Measurements from ENCODE around the gene IGFL2. TPM values are rescaled to one million over a fixed set of nuclear protein-coding genes. Genes with fewer than 3 reads are reported as not detected.

IGFL2 gene
- polyA plus RNA-seq, 1 donor: 0.36 TPM

- no peaks in the 10 kb centered on the region for H3K36me3 ChIP-seq (ENCODE audit: control insufficient read depth, insufficient read depth, low read length)
- WGBS (ENCODE audit: insufficient coverage, low lambda C conversion rate): no CpG with 5 or more reads among the region's 3 CpGs
- H3K9me3 ChIP-seq (ENCODE audit: control insufficient read depth, low read depth, low read length): no peaks in the 10 kb centered on the region
- no peak for DNase-seq
- H3K4me3 ChIP-seq (ENCODE audit: low read length): no peak overlapping the region
- H3K27me3 ChIP-seq (ENCODE audit: control insufficient read depth, insufficient read depth, low read length): peaks cover 19% of the 10 kb centered on the region
- no peaks in the 10 kb centered on the region for H3K4me1 ChIP-seq (ENCODE audit: control insufficient read depth, insufficient read depth, low read length)
- H3K27ac ChIP-seq (ENCODE audit: low read length): no peak overlapping the region
These were observed 31.9 kb upstream of the IGFL2 start for GRCh38 chr19:46116121-46116520.

DNA sequence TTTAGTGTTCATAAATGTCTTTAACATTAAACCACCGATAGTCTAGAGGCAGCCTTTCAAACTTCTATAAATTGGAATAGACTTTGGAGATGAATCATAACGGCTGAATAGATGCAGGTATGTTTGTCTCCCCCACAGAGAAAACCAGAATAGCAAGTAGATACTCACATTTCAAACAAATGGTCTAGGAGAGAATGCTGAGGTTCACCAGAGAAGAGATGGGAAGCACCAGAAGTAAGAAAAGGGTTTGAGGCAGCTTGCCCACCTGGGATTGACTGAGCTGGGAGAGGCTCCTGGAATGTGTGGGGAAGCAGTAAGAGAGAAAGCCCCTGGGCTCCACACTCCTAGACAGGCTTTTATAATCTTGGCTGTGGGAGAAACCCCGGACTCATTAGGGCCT is 29.9 kb upstream of the IGFL2 start:
- Histone ChIP-seq H3K4me1 (ENCODE audit: control insufficient read depth, insufficient read depth, low read length) (no peaks in the 10 kb centered on the region), H3K27ac (ENCODE audit: low read length) (no peak overlapping the region), H3K36me3 (ENCODE audit: control insufficient read depth, insufficient read depth, low read length) (no peaks in the 10 kb centered on the region), H3K4me3 (ENCODE audit: low read length) (no peak overlapping the region), H3K9me3 (ENCODE audit: control insufficient read depth, low read depth, low read length) (no peaks in the 10 kb centered on the region), H3K27me3 (ENCODE audit: control insufficient read depth, insufficient read depth, low read length) (peaks cover 20% of the 10 kb centered on the region)
- no peak for DNase-seq
- no CpG with 5 or more reads among the region's 3 CpGs for WGBS (ENCODE audit: insufficient coverage, low lambda C conversion rate)

- Histone ChIP-seq H3K36me3 (ENCODE audit: control insufficient read depth, insufficient read depth, low read length) (no peaks in the 10 kb centered on the region), H3K4me1 (ENCODE audit: control insufficient read depth, insufficient read depth, low read length) (no peaks in the 10 kb centered on the region), H3K27ac (ENCODE audit: low read length) (no peak within 1 kb of the TSS), H3K9me3 (ENCODE audit: control insufficient read depth, low read depth, low read length) (no peaks in the 10 kb centered on the region), H3K27me3 (ENCODE audit: control insufficient read depth, insufficient read depth, low read length) (peaks cover 23% of the 10 kb centered on the region), H3K4me3 (ENCODE audit: low read length) (no peak within 1 kb of the TSS)
- WGBS (ENCODE audit: insufficient coverage, low lambda C conversion rate): 83% methylated on average over 1 of the region's 5 CpGs
- no peak for DNase-seq
These were observed 23.4 kb upstream of the IGFL2 start, which contains the start of gene IGFL3 for GRCh38 chr19:46124638-46125115. Gene IGFL3 (minus strand): TSS chr19:46124688. CDS start chr19:46124649, 39 bp downstream.

GRCh38 chr19:46125447-46125846 is 22.6 kb upstream of the IGFL2 start:
- H3K27me3 ChIP-seq (ENCODE audit: control insufficient read depth, insufficient read depth, low read length): peaks cover 23% of the 10 kb centered on the region
- H3K9me3 ChIP-seq (ENCODE audit: control insufficient read depth, low read depth, low read length): no peaks in the 10 kb centered on the region
- DNase-seq: no peak
- no peaks in the 10 kb centered on the region for H3K36me3 ChIP-seq (ENCODE audit: control insufficient read depth, insufficient read depth, low read length)
- no peak overlapping the region for H3K4me3 ChIP-seq (ENCODE audit: low read length)
- no peaks in the 10 kb centered on the region for H3K4me1 ChIP-seq (ENCODE audit: control insufficient read depth, insufficient read depth, low read length)
- H3K27ac ChIP-seq (ENCODE audit: low read length): no peak overlapping the region
- no CpG with 5 or more reads among the region's 4 CpGs for WGBS (ENCODE audit: insufficient coverage, low lambda C conversion rate)

GRCh38 chr19:46126086-46126580 is 21.9 kb upstream of the IGFL2 start:
- DNase-seq: no peak
- WGBS (ENCODE audit: insufficient coverage, low lambda C conversion rate): 83% methylated on average over 2 of the region's 2 CpGs
- Histone ChIP-seq H3K9me3 (ENCODE audit: control insufficient read depth, low read depth, low read length) (no peaks in the 10 kb centered on the region), H3K4me1 (ENCODE audit: control insufficient read depth, insufficient read depth, low read length) (no peaks in the 10 kb centered on the region), H3K27me3 (ENCODE audit: control insufficient read depth, insufficient read depth, low read length) (peaks cover 20% of the 10 kb centered on the region), H3K4me3 (ENCODE audit: low read length) (no peak overlapping the region), H3K27ac (ENCODE audit: low read length) (no peak overlapping the region), H3K36me3 (ENCODE audit: control insufficient read depth, insufficient read depth, low read length) (no peaks in the 10 kb centered on the region)

- H3K9me3 ChIP-seq (ENCODE audit: control insufficient read depth, low read depth, low read length): no peaks in the 10 kb centered on the region
- no peaks in the 10 kb centered on the region for H3K36me3 ChIP-seq (ENCODE audit: control insufficient read depth, insufficient read depth, low read length)
- H3K4me3 ChIP-seq (ENCODE audit: low read length): no peak overlapping the region
- peaks cover 4% of the 10 kb centered on the region for H3K27me3 ChIP-seq (ENCODE audit: control insufficient read depth, insufficient read depth, low read length)
- H3K27ac ChIP-seq (ENCODE audit: low read length): no peak overlapping the region
- H3K4me1 ChIP-seq (ENCODE audit: control insufficient read depth, insufficient read depth, low read length): no peaks in the 10 kb centered on the region
- DNase-seq: no peak
- 100% methylated on average over 2 of the region's 10 CpGs for whole genome bisulfite sequencing (ENCODE audit: insufficient coverage, low lambda C conversion rate)
These were observed 16.4 kb upstream of the IGFL2 start for GRCh38 chr19:46131485-46132143.

- H3K27ac ChIP-seq (ENCODE audit: low read length): no peak overlapping the region
These were observed 15.4 kb upstream of the IGFL2 start for GRCh38 chr19:46132508-46133100.

GRCh38 chr19:46133101-46133627 is 14.9 kb upstream of the IGFL2 start:
- H3K27me3 ChIP-seq (ENCODE audit: control insufficient read depth, insufficient read depth, low read length): no peaks in the 10 kb centered on the region

More at GRCh38 chr19:46132508-46133100, 15.4 kb upstream of the IGFL2 start:
- no peak for DNase-seq
- Histone ChIP-seq H3K4me3 (ENCODE audit: low read length) (no peak overlapping the region), H3K4me1 (ENCODE audit: control insufficient read depth, insufficient read depth, low read length) (no peaks in the 10 kb centered on the region), H3K36me3 (ENCODE audit: control insufficient read depth, insufficient read depth, low read length) (no peaks in the 10 kb centered on the region), H3K9me3 (ENCODE audit: control insufficient read depth, low read depth, low read length) (no peaks in the 10 kb centered on the region), H3K27me3 (ENCODE audit: control insufficient read depth, insufficient read depth, low read length) (no peaks in the 10 kb centered on the region)
- WGBS (ENCODE audit: insufficient coverage, low lambda C conversion rate): 75% methylated on average over 3 of the region's 4 CpGs

GRCh38 chr19:46133777-46134241 is 14.2 kb upstream of the IGFL2 start:
- Histone ChIP-seq H3K27me3 (ENCODE audit: control insufficient read depth, insufficient read depth, low read length) (no peaks in the 10 kb centered on the region), H3K27ac (ENCODE audit: low read length) (peak overlapping the region; percentile 12), H3K4me3 (ENCODE audit: low read length) (no peak overlapping the region), H3K36me3 (ENCODE audit: control insufficient read depth, insufficient read depth, low read length) (no peaks in the 10 kb centered on the region), H3K9me3 (ENCODE audit: control insufficient read depth, low read depth, low read length) (no peaks in the 10 kb centered on the region), H3K4me1 (ENCODE audit: control insufficient read depth, insufficient read depth, low read length) (no peaks in the 10 kb centered on the region)
- WGBS (ENCODE audit: insufficient coverage, low lambda C conversion rate): no CpG with 5 or more reads among the region's 1 CpG
- DNase-seq: no peak

More at GRCh38 chr19:46133101-46133627, 14.9 kb upstream of the IGFL2 start:
- H3K27ac ChIP-seq (ENCODE audit: low read length): no peak overlapping the region
- no peaks in the 10 kb centered on the region for H3K4me1 ChIP-seq (ENCODE audit: control insufficient read depth, insufficient read depth, low read length)
- no CpG with 5 or more reads among the region's 6 CpGs for WGBS (ENCODE audit: insufficient coverage, low lambda C conversion rate)
- peak in 1 of 2 donors; percentile 25 for DNase-seq
- no peak overlapping the region for H3K4me3 ChIP-seq (ENCODE audit: low read length)
- H3K36me3 ChIP-seq (ENCODE audit: control insufficient read depth, insufficient read depth, low read length): no peaks in the 10 kb centered on the region
- H3K9me3 ChIP-seq (ENCODE audit: control insufficient read depth, low read depth, low read length): no peaks in the 10 kb centered on the region

- Histone ChIP-seq H3K4me1 (ENCODE audit: control insufficient read depth, insufficient read depth, low read length) (no peaks in the 10 kb centered on the region), H3K27me3 (ENCODE audit: control insufficient read depth, insufficient read depth, low read length) (no peaks in the 10 kb centered on the region), H3K27ac (ENCODE audit: low read length) (no peak overlapping the region), H3K36me3 (ENCODE audit: control insufficient read depth, insufficient read depth, low read length) (no peaks in the 10 kb centered on the region), H3K9me3 (ENCODE audit: control insufficient read depth, low read depth, low read length) (no peaks in the 10 kb centered on the region), H3K4me3 (ENCODE audit: low read length) (no peak overlapping the region)
- DNase-seq: no peak
These were observed 13.5 kb upstream of the IGFL2 start for GRCh38 chr19:46134527-46134926.
